ENCODE measurements around the gene DBNDD1.

- TF ChIP-seq ZNF274 (IDR thresholded peaks at IDR 0.05; ENCODE audit: low read depth, low read length) (no peak), SUZ12 (IDR thresholded peaks at IDR 0.05; ENCODE audit: extremely low read depth, insufficient read depth, insufficient read length) (no peak), YY1 (IDR thresholded peaks at IDR 0.05; ENCODE audit: insufficient read depth, insufficient read length) (no peak)
Observed at GRCh38 chr16:90050969-90051368, 31.7 kb upstream of the DBNDD1 start.
